Measurements from ENCODE around the gene ARHGAP1. TPM values are rescaled to one million over a fixed set of nuclear protein-coding genes. Genes with fewer than 3 reads are reported as not detected.

ARHGAP1 gene
- total RNA-seq, 4 donors from 2014 or later = 73.1 to 139 (median 92.3) TPM

DNA sequence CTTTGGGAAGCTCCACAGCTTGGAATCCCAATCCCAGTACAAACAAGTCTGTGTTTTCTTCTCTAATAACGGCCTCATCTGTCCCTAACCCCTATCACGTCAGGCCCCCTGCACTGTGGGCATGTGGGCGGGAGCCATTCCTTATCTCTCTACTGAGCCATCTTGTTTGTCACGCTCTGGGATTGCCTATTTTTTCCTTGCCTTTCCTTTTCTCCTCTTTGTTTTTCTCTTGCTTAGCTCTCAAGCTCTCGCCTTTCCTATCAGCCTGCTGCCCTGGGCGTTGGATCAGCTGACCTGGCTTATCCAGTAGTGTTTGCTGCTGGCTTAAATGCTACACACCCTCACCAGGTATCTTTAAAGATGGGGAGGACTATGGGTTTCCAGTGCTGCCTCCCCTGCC, 35.8 kb downstream of the ARHGAP1 start:
- DNase-seq (ENCODE audit: extremely low spot score) = no peak
- H3K27me3 ChIP-seq = no peaks in the 10 kb centered on the region
- TF ChIP-seq, protein P1, sequence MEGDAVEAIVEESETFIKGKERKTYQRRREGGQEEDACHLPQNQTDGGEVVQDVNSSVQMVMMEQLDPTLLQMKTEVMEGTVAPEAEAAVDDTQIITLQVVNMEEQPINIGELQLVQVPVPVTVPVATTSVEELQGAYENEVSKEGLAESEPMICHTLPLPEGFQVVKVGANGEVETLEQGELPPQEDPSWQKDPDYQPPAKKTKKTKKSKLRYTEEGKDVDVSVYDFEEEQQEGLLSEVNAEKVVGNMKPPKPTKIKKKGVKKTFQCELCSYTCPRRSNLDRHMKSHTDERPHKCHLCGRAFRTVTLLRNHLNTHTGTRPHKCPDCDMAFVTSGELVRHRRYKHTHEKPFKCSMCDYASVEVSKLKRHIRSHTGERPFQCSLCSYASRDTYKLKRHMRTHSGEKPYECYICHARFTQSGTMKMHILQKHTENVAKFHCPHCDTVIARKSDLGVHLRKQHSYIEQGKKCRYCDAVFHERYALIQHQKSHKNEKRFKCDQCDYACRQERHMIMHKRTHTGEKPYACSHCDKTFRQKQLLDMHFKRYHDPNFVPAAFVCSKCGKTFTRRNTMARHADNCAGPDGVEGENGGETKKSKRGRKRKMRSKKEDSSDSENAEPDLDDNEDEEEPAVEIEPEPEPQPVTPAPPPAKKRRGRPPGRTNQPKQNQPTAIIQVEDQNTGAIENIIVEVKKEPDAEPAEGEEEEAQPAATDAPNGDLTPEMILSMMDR (IDR thresholded peaks at IDR 0.05) = no peak
- TF ChIP-seq POLR2AphosphoS5 (IDR thresholded peaks at IDR 0.05) (no peak), POLR2A (IDR thresholded peaks at IDR 0.05; ENCODE audit: low read depth) (no peak), EP300 (IDR thresholded peaks at IDR 0.05) (no peak)
- peak overlapping the region; percentile 39 to 70 (median 62) for H3K27ac ChIP-seq (replicated peaks in 1 of 4)
- WGBS = 72% methylated on average over 6 of the region's 6 CpGs
- no peak overlapping the region for H3K4me3 ChIP-seq
- peaks cover 31 to 42% (median 34%) of the 10 kb centered on the region in 4 donors for H3K4me1 ChIP-seq
- H3K36me3 ChIP-seq = peaks cover 44 to 100% (median 85%) of the 10 kb centered on the region in 4 donors
- intact Hi-C loops (cut with DNase I) = no loop called here
- H3K9me3 ChIP-seq = no peaks in the 10 kb centered on the region

DNA sequence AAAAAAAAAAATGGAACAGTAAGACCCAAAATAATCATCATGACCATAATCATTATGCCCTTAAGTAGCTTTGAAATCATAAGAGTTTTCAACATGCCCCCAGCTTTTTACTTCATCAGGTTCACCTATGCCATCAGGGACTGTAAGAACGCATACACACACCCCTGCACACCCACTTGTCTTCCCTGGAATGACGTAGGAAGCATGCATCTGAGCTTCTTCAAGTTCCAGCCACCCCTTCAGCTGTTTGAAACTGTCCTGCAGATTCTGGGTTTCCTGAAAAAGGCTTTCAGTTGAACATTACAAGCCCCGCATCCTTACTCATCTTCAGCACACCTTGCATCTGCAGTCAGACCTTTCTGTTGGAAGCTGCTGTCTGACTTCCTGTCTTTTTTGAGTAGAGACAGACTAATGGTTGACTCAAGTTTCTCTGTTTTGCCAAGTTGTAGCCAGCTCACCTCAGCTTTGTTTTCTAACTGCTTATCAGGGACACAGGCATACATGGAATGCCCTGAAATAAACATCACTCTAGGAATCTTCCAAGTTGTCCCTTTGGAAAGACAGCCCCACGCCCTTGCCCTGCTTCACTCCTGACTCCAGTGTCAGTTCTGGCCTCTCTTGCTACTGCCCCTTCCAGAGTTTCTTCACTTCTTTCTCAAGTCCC, 37.0 kb downstream of the ARHGAP1 start:
- no peak overlapping the region for H3K4me3 ChIP-seq
- H3K36me3 ChIP-seq = peaks cover 42 to 100% (median 85%) of the 10 kb centered on the region in 4 donors
- H3K9me3 ChIP-seq = no peaks in the 10 kb centered on the region
- no peaks in the 10 kb centered on the region for H3K27me3 ChIP-seq
- intact Hi-C loops (cut with DNase I) = no loop called here
- peaks cover 26 to 35% (median 31%) of the 10 kb centered on the region in 4 donors for H3K4me1 ChIP-seq
- TF ChIP-seq, protein P1 (IDR thresholded peaks at IDR 0.05) = no peak
- TF ChIP-seq POLR2AphosphoS5 (IDR thresholded peaks at IDR 0.05) (no peak), POLR2A (IDR thresholded peaks at IDR 0.05; ENCODE audit: low read depth) (no peak), EP300 (IDR thresholded peaks at IDR 0.05) (no peak)
- H3K27ac ChIP-seq (replicated peaks in 1 of 4) = peak overlapping the region in 3 of 4 donors; percentile 39 to 66 (median 59)
- DNase-seq (ENCODE audit: extremely low spot score) = no peak
- WGBS = 85% methylated on average over 4 of the region's 4 CpGs

DNA sequence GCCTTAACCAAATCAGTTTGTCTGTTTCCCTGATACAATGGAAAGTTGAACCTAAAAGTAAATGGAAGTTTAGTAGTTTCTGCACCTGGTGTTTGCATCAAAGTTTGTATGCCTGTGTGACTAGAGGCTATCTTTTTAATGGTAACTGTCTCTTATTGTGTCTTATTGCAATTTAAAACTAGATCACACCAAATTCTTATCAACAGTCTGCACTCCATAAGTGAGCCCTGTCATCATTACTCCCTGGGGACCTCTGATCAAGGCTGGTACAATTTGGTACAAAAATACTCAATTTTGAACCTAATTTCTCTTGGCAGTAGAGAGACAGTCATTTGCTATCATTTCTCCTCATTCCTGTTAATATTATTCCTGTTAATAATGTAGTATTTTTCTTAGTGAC, 38.1 kb downstream of the ARHGAP1 start:
- Histone ChIP-seq H3K9me3 (no peaks in the 10 kb centered on the region), H3K4me3 (no peak overlapping the region), H3K36me3 (peaks cover 42 to 100% (median 85%) of the 10 kb centered on the region in 4 donors), H3K27ac (replicated peaks in 1 of 4) (no peak overlapping the region), H3K27me3 (no peaks in the 10 kb centered on the region), H3K4me1 (peaks cover 16 to 33% (median 21%) of the 10 kb centered on the region in 4 donors)
- intact Hi-C loops (cut with DNase I) = no loop called here
- DNase-seq (ENCODE audit: extremely low spot score) = no peak
- TF ChIP-seq POLR2A (IDR thresholded peaks at IDR 0.05; ENCODE audit: low read depth) = no peak
- TF ChIP-seq POLR2AphosphoS5 (IDR thresholded peaks at IDR 0.05) = no peak
- TF ChIP-seq, protein P1 (IDR thresholded peaks at IDR 0.05) = no peak
- TF ChIP-seq EP300 (IDR thresholded peaks at IDR 0.05) = no peak

DNA sequence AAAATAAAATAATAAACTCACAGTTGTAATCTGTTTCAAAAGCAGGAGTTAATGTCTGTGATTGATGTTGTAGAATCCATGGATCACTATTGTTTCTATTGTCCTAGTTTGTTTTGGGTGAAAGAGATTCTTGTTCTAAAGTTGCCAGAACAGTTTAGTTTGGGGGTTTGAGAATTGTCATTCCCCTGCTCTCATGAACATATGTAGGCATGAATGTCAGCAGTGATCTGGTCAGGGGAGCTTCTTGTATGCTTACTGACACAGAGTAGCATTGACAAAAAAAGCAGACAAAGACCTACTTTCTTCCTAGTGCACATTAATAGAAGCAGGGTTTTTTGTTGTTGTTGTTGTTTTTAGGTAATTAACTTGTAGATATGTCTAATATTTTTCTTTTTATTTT, 38.6 kb downstream of the ARHGAP1 start:
- Histone ChIP-seq H3K36me3 (peaks cover 48 to 100% (median 88%) of the 10 kb centered on the region in 4 donors), H3K9me3 (no peaks in the 10 kb centered on the region), H3K27ac (replicated peaks in 1 of 4) (no peak overlapping the region), H3K27me3 (no peaks in the 10 kb centered on the region), H3K4me3 (no peak overlapping the region), H3K4me1 (peaks cover 10 to 31% (median 16%) of the 10 kb centered on the region in 4 donors)
- no peak for TF ChIP-seq POLR2A (IDR thresholded peaks at IDR 0.05; ENCODE audit: low read depth)
- TF ChIP-seq POLR2AphosphoS5 (IDR thresholded peaks at IDR 0.05) = no peak
- TF ChIP-seq, protein P1 (IDR thresholded peaks at IDR 0.05) = no peak
- TF ChIP-seq EP300 (IDR thresholded peaks at IDR 0.05) = no peak
- DNase-seq (ENCODE audit: extremely low spot score) = no peak
- intact Hi-C loops (cut with DNase I) = no loop called here
